HG02798 (cell line): Measurements from ENCODE around the gene LRRC41.

Experiments
- ATAC-seq: cut with Tn5 transposase; IDR thresholded peaks from one replicate; pipeline ENCODE4 v1.9.1; 2021; ENCODE audit warnings: mild to moderate bottlenecking; ENCODE audit not compliant: unreplicated experiment, poor library complexity

LRRC41 gene

GRCh38 chr1:46288485-46289133 is 14.8 kb downstream of the LRRC41 start:
- no peak for ATAC-seq

DNA sequence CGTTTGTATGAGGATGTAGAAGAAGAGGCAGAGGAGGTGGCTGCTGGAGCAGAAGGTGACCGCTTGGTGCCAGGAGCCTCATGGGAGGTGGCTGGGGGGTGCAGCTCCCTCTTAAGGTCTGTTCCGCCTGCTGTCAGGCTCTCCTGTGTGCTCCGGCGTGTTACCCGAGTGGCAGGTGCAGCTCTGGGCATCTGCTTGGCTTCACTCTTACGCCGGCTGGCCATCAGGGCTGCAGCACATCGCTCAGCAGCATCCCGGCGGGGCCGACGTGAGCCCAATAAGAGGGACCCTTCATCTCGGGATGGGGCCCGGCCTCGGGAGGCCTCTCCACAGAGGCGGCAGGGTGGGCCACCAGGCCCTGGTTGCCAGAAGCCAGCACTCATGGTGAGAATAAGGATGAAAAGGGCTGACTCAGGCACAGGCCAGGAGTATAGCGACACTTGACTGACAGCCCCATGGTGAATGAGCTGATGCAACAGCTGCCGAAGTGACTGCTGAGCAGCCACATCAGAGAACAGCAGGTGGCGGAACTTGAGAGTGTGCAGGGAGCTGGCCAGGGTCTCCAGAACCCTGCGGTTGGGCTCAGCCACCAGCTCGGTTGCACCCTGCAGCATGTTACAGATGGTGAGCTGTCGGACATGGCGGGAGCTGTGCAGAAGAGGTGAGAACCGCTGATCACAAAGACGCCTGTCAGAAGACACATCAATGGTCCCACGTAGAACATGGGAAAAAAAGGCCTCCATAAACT is 17.5 kb downstream of the LRRC41 start:
- ATAC-seq, result no peak

- ATAC-seq, result no peak
Observed at GRCh38 chr1:46284597-46285564, 18.5 kb downstream of the LRRC41 start.

- no peak for ATAC-seq
Observed at GRCh38 chr1:46284058-46284457, 19.4 kb downstream of the LRRC41 start.

DNA sequence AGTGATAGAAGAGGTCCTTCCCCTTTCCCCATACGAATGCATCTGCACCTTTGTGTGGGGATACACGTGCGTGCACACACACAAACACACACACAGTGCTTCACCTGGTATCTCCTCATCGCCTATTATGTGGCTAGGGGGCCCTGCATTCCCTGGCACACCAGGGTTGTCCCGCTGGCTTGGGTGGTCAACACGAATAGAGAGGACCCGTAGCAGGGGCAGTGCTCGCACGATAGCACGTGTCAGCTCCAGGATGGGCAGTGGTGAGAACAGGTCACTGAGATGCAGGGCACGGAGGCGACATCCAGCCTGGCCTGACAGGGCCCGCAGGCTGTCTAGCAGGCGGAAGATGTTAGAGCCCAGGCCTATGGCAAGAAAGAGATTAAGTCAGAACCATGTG is 22.4 kb downstream of the LRRC41 start:
- ATAC-seq, result no peak

GRCh38 chr1:46280092-46280491 is 23.3 kb downstream of the LRRC41 start:
- ATAC-seq, result no peak

DNA sequence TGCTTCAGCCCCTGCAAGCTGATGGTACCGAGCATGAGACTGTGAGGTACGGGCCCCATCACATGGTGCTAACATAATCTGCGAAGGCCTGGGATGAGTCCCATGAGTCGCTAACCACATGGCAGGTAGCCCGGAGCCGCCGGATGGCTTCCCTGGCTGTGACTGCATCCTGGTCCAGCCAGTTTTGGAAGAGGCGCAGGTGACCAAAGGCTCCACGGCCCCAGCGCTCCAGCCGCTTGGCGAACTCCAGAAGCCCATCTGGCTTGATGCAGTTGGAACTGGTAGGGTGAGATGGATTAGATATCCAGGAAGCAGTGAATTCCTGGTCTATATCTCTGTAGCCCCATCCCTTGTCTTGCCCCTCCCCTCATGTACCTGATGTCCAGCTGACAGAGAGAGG is 24.6 kb downstream of the LRRC41 start:
- no peak for ATAC-seq

- ATAC-seq, result no peak
Observed at GRCh38 chr1:46277658-46278373, 25.6 kb downstream of the LRRC41 start.

GRCh38 chr1:46275030-46275337 is 28.4 kb downstream of the LRRC41 start:
- no peak for ATAC-seq

GRCh38 chr1:46274225-46275029 is 29.0 kb downstream of the LRRC41 start:
- no peak for ATAC-seq

- no peak for ATAC-seq
Observed at GRCh38 chr1:46268578-46268977, 34.8 kb downstream of the LRRC41 start.

GRCh38 chr1:46263146-46263545 is 40.3 kb downstream of the LRRC41 start:
- no peak for ATAC-seq

DNA sequence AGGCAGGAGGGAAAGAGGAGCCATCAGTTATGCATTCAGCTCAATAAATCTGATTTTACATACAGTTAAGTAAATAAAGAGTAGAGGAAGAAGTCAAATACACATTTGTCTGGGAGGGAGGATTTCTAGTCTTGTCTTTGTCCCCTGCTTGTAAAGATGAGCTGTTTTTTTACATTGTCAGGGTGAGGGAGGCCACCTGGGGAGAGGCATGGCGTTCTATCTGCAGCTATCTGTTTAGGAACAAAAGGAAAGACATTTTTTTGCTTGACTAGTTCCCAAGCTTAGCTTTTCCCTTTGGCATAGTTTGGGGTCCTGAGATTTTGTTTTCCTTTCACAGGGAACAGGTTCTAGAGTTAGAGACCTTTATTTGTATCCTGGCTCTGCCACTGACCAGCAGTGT is 40.9 kb downstream of the LRRC41 start:
- ATAC-seq, result no peak

GRCh38 chr1:46256523-46256922 is 46.9 kb downstream of the LRRC41 start:
- ATAC-seq, result no peak

DNA sequence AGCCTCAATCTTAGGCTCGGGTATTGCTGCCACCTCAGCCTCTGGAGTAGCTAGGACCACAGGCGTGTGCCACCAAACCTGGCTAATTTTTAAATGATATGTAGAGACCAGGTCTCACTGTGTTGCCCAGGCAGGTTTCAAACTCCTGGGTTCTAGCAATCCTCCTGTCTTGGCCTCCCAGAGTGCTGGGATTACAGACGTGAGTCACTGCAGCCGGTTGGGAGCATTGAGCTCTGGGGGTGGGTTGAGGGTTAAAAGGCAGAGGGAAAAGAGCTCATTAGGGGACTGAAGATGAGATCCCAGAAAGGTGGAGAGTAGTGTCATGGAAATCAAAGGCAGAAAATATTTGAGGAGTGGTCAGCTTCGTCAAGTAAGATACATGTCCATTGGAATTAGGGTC is 48.7 kb downstream of the LRRC41 start:
- no peak for ATAC-seq

GRCh38 chr1:46248122-46248920 is 55.1 kb downstream of the LRRC41 start:
- no peak for ATAC-seq

DNA sequence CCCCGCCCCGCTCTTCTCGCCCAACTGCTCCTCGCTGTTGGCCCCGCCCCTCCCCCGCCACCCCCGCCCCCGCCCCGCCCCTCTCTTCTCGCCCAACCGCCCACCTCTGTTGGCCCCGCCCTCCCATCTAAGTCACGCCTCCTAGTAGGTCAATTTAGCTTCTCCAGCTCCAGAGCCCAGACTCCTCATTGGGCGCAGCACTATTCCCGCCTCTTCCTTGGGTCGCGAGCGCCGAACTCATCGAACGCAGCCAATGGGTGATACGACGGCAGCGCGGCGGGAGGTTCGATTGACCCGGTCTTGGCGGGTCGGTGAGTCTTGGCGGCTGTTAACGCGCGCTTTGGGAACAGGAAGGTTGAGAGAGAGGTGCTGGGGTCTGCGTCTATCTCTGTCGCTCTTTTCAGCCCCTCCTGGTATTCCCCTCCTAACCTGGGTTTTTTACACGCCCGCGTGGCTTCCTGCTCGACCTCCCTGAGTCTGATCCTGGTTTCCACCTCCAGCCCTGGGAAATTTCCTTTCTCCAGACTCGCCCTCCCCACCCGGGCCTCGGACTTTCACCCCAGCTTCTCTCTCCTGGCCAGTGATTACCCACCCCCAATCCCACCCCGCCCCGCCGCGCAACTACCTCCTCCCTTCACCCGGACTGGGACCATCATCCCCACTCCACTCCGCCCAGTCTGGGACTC is 55.8 kb downstream of the LRRC41 start, which contains the start of gene RAD54L:
Gene RAD54L (plus strand): TSS at position 328 of the 686 bp plus-strand sequence. CDS start 643 bp downstream, outside the sequence.
- peak; percentile 96 for ATAC-seq
